SK-N-MC (cell line): ENCODE data around the gene TAOK1.

Experiments used
- EZH2 ChIP-seq: fragments of 200-600 bp; sonication (generic); IDR thresholded peaks from one replicate; pipeline ENCODE4 v1.6.1; 2017; ENCODE audit warnings: antibody characterized with exemption
- FOXP2 ChIP-seq: optimal IDR thresholded peaks from 2 replicates; pipeline ENCODE3; 2011; ENCODE audit warnings: mild to moderate bottlenecking, moderate library complexity; ENCODE audit not compliant: insufficient read depth; ENCODE audit errors: extremely low read length, control extremely low read depth
- POLR2AphosphoS5 ChIP-seq: IDR thresholded peaks from 2 replicates; pipeline ENCODE4 v1.6.1; 2012; ENCODE audit warnings: mild to moderate bottlenecking, low read depth, low read length, borderline replicate concordance

DNA sequence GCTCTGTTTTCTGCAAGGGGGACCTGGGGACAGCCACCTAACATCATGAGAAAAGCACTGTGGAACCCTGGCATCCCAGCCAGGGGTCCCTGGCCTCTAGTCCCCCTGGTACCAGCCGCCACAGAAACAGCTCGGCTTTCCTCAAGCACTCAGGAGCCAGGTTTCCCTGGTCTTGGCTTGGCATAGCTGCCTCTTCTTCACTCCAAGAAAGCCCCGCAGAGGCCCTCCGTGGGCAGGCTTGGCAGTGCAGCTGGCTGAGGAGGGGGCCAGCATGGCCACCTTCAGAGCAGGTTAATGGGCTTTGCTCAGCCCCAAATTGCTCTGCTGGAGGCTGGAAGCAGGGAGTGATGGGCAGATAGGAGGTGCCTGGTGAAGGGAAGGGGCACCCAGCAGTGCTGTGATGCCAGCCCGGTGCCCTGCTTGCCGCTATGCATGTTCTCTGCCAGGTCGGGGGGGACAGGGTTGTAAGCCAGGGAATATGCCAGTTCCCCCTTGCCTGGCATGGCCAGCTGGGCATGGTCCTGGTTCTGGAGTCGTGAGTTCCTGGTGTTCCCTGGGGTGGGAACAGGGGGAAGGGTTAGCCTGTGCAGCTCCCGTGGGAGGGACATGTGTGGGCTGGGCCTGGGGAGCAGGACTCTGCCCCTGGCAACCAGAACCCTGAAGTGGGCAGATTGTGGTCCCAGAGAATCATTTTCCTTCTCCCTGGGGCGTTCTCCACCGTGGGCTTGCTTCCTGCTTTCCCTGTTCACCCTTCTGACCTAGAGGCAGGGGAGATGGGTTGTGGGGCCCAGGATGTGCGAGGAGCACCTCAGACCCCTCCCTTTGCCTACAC is 206.0 kb downstream of the TAOK1 start:
- TF ChIP-seq EZH2 = no peak
- TF ChIP-seq POLR2AphosphoS5 = no peak
- no peak for TF ChIP-seq FOXP2
